ENCODE results near the gene AP2B1. TPM values are rescaled to one million over a fixed set of nuclear protein-coding genes. Genes with fewer than 3 reads are reported as not detected.

The AP2B1 gene
- total and polyA plus RNA-seq, 9 of the 15 experiments (the other 6 are each of a cell fraction or from before 2014, with no cell fraction given), result 60.1 to 287 (median 105) TPM

DNA sequence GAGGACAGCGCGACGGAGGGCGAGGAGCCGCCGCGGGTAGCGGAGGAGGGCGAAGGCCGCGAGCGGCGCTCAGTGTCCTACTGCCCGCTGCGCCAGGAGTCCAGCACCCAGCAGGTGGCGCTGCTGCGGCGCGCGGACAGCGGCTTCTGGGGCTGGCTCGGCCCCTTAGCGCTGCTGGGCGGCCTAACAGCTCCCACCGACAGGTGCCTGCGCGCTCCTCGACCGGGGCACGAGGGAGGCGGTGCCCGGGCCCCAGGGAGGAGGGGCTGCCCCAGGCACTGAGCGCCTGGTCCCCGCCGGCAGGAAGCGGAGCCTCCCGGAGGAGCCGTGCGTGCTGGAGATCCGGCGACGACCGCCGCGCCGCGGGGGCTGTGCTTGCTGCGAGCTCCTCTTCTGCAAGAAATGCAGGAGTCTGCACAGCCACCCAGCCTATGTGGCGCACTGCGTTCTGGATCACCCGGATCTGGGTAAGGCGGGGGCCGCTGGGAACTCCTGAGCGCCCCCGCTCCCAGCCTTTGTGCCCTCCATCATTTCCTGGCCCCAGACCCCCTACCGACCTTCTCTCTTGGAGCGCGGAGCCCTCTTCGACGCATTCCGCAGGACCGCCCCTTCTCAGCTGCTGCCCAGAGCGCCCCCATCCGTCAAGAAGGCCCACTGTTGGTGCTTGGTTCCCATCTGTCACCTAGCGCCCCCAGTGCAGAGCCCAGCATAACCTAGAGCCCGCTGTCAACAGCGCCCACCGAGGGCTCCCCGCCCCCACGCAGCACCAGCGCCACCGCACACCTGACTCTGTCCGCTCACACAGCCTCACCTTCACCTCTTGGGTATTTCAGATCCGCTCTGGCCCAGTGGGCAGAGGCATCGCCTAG is 177.2 kb downstream of the AP2B1 start (continued):
- TF ChIP-seq EWSR1 (IDR thresholded peaks at IDR 0.05; ENCODE audit: borderline replicate concordance, low read depth, partially characterized antibody) (no peak), NEUROD1 (IDR thresholded peaks at IDR 0.05; ENCODE audit: borderline replicate concordance, low read depth, low read length, partially characterized antibody) (no peak), RNF2 (IDR thresholded peaks at IDR 0.05) (no peak), FOS (IDR thresholded peaks at IDR 0.05; ENCODE audit: extremely low read depth, insufficient read length) (no peak), NR2F6 (CRISPR knock-in tag; IDR thresholded peaks at IDR 0.05) (no peak), PHF8 (IDR thresholded peaks at IDR 0.05; ENCODE audit: borderline replicate concordance, low read length) (no peak), ZNF707 (CRISPR knock-in tag; conservative IDR thresholded peaks at IDR 0.05) (no peak), CREM (IDR thresholded peaks at IDR 0.05; ENCODE audit: low read depth) (peak; percentile 51), SRSF9 (IDR thresholded peaks at IDR 0.05; ENCODE audit: borderline replicate concordance, low read depth, low read length) (no peak), CBFB (CRISPR knock-in tag; IDR thresholded peaks at IDR 0.05) (no peak), TGIF2 (CRISPR knock-in tag; IDR thresholded peaks at IDR 0.05) (no peak), STAG1 (CRISPR knock-in tag; IDR thresholded peaks at IDR 0.05; ENCODE audit: borderline replicate concordance) (peak; percentile 76; the same call in 1 of the 2 replicates), XRCC5 (IDR thresholded peaks at IDR 0.05; ENCODE audit: low read depth, low read length) (peak; percentile 69), ETS2 (tag; IDR thresholded peaks at IDR 0.05; ENCODE audit: borderline replicate concordance, poor library complexity, severe bottlenecking) (no peak), PHF21A (IDR thresholded peaks at IDR 0.05; ENCODE audit: borderline replicate concordance, low read depth) (0 out of 2 replicates have a peak, but pooled peaks have one; percentile 51), ZNF408 (CRISPR knock-in tag; IDR thresholded peaks at IDR 0.05; ENCODE audit: low read depth) (no peak), MEF2A (IDR thresholded peaks at IDR 0.05; ENCODE audit: control insufficient read depth, low read depth, low read length) (no peak), PHB2 (IDR thresholded peaks at IDR 0.05; ENCODE audit: low read depth) (no peak)
- TF ChIP-seq, protein P1, sequence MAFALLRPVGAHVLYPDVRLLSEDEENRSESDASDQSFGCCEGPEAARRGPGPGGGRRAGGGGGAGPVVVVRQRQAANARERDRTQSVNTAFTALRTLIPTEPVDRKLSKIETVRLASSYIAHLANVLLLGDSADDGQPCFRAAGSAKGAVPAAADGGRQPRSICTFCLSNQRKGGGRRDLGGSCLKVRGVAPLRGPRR (CRISPR knock-in tag; IDR thresholded peaks at IDR 0.05), result no peak
- TF ChIP-seq, protein P2, sequence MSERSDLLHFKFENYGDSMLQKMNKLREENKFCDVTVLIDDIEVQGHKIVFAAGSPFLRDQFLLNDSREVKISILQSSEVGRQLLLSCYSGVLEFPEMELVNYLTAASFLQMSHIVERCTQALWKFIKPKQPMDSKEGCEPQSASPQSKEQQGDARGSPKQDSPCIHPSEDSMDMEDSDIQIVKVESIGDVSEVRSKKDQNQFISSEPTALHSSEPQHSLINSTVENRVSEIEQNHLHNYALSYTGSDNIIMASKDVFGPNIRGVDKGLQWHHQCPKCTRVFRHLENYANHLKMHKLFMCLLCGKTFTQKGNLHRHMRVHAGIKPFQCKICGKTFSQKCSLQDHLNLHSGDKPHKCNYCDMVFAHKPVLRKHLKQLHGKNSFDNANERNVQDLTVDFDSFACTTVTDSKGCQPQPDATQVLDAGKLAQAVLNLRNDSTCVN (CRISPR knock-in tag; IDR thresholded peaks at IDR 0.05), result no peak
- TF ChIP-seq, protein P3, sequence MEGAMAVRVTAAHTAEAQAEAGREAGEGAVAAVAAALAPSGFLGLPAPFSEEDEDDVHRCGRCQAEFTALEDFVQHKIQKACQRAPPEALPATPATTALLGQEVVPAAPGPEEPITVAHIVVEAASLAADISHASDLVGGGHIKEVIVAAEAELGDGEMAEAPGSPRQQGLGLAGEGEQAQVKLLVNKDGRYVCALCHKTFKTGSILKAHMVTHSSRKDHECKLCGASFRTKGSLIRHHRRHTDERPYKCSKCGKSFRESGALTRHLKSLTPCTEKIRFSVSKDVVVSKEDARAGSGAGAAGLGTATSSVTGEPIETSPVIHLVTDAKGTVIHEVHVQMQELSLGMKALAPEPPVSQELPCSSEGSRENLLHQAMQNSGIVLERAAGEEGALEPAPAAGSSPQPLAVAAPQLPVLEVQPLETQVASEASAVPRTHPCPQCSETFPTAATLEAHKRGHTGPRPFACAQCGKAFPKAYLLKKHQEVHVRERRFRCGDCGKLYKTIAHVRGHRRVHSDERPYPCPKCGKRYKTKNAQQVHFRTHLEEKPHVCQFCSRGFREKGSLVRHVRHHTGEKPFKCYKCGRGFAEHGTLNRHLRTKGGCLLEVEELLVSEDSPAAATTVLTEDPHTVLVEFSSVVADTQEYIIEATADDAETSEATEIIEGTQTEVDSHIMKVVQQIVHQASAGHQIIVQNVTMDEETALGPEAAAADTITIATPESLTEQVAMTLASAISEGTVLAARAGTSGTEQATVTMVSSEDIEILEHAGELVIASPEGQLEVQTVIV (CRISPR knock-in tag; IDR thresholded peaks at IDR 0.05; ENCODE audit: borderline replicate concordance), result no peak

All from K562 (cell line).